ENCODE measurements around the gene ENPP6. TPM values are rescaled to one million over a fixed set of nuclear protein-coding genes. Genes with fewer than 3 reads are reported as not detected.

Gene ENPP6
- total and polyA plus RNA-seq, 2 experiments from 2014 or later = 0.11 TPM; not detected in 1

GRCh38 chr4:184165291-184165690 lies 52.4 kb downstream of the ENPP6 start:
- peaks cover 22% of the 10 kb centered on the region for H3K27me3 Mint-ChIP-seq (ENCODE audit: insufficient read depth, low read depth, poor library complexity)
- peak overlapping the region; percentile 26; the same call in 1 of the 2 replicates for H3K27ac Mint-ChIP-seq
- H3K4me1 Mint-ChIP-seq = peaks cover 49% of the 10 kb centered on the region
- TF ChIP-seq STAT1 (IDR thresholded peaks at IDR 0.05; ENCODE audit: unreplicated experiment) = no peak
- peak overlapping the region; percentile 16 for H3K4me2 ChIP-seq
- H3K27me3 ChIP-seq (ENCODE audit: insufficient read depth) = no peaks in the 10 kb centered on the region
- H4K20me1 ChIP-seq (replicated peaks; ENCODE audit: insufficient read depth) = no peaks in the 10 kb centered on the region
- H3K36me3 Mint-ChIP-seq (ENCODE audit: low read depth) = no peaks in the 10 kb centered on the region
- no peak overlapping the region; the same call in 1 of the 2 replicates for H2AFZ ChIP-seq
- ATAC-seq (peak; percentile 15), DNase-seq (ENCODE audit: low spot score) (peak; percentile 60)
- peaks cover 31% of the 10 kb centered on the region for H3K4me1 ChIP-seq (ENCODE audit: insufficient read depth)
- no peak overlapping the region for H3K27ac ChIP-seq (ENCODE audit: low read depth)
- H3K4me3 Mint-ChIP-seq = no peak overlapping the region
- H3K4me3 ChIP-seq = no peak overlapping the region
- no peaks in the 10 kb centered on the region for H3K9me2 ChIP-seq (ENCODE audit: insufficient read depth)
- H3F3A ChIP-seq (replicated peaks; ENCODE audit: low read depth) = no peaks in the 10 kb centered on the region; the same call in 1 of the 2 replicates
- no peaks in the 10 kb centered on the region for H3K36me3 ChIP-seq (ENCODE audit: insufficient read depth)
- no peaks in the 10 kb centered on the region for H3K9me3 Mint-ChIP-seq
- H3K79me2 ChIP-seq (replicated peaks; ENCODE audit: insufficient read depth) = no peaks in the 10 kb centered on the region

GRCh38 chr4:184163813-184164212 lies 53.9 kb downstream of the ENPP6 start:
- H3F3A ChIP-seq (replicated peaks; ENCODE audit: low read depth) = no peaks in the 10 kb centered on the region; the same call in 1 of the 2 replicates
- no peaks in the 10 kb centered on the region for H3K9me2 ChIP-seq (ENCODE audit: insufficient read depth)
- H3K27ac ChIP-seq (ENCODE audit: low read depth) = no peak overlapping the region
- TF ChIP-seq REST (IDR thresholded peaks at IDR 0.05; ENCODE audit: unreplicated experiment) (no peak), CTCF (conservative IDR thresholded peaks at IDR 0.05; ENCODE audit: low read depth in 2 of 2) (peak; percentile 89 to 94)
- H3K4me1 ChIP-seq (ENCODE audit: insufficient read depth) = peaks cover 31% of the 10 kb centered on the region
- Mint-ChIP-seq H3K36me3 (ENCODE audit: low read depth) (no peaks in the 10 kb centered on the region), H3K4me3 (no peak overlapping the region), H3K27ac (no peak overlapping the region), H3K27me3 (ENCODE audit: insufficient read depth, low read depth, poor library complexity) (peaks cover 19% of the 10 kb centered on the region), H3K9me3 (no peaks in the 10 kb centered on the region), H3K4me1 (peaks cover 44% of the 10 kb centered on the region)
- DNase-seq (ENCODE audit: low spot score) (peak; percentile 88), ATAC-seq (peak; percentile 55)
- no peaks in the 10 kb centered on the region for H4K20me1 ChIP-seq (replicated peaks; ENCODE audit: insufficient read depth)
- no peaks in the 10 kb centered on the region for H3K79me2 ChIP-seq (replicated peaks; ENCODE audit: insufficient read depth)
- H3K27me3 ChIP-seq (ENCODE audit: insufficient read depth) = no peaks in the 10 kb centered on the region
- H3K4me2 ChIP-seq = no peak overlapping the region
- H3K4me3 ChIP-seq = no peak overlapping the region
- no peaks in the 10 kb centered on the region for H3K36me3 ChIP-seq (ENCODE audit: insufficient read depth)
- H2AFZ ChIP-seq = no peak overlapping the region

GRCh38 chr4:184162596-184162995 lies 55.1 kb downstream of the ENPP6 start:
- H4K20me1 ChIP-seq (replicated peaks; ENCODE audit: insufficient read depth) = no peaks in the 10 kb centered on the region
- H3K4me2 ChIP-seq = no peak overlapping the region
- Mint-ChIP-seq H3K4me3 (no peak overlapping the region), H3K36me3 (ENCODE audit: low read depth) (no peaks in the 10 kb centered on the region), H3K27me3 (ENCODE audit: insufficient read depth, low read depth, poor library complexity) (peaks cover 11% of the 10 kb centered on the region), H3K4me1 (peaks cover 37% of the 10 kb centered on the region), H3K9me3 (no peaks in the 10 kb centered on the region), H3K27ac (no peak overlapping the region)
- no peaks in the 10 kb centered on the region for H3F3A ChIP-seq (replicated peaks; ENCODE audit: low read depth)
- no peaks in the 10 kb centered on the region for H3K36me3 ChIP-seq (ENCODE audit: insufficient read depth)
- TF ChIP-seq NANOG (IDR thresholded peaks at IDR 0.05; ENCODE audit: borderline replicate concordance) (no peak), ZNF331 (CRISPR knock-in tag; IDR thresholded peaks at IDR 0.05; ENCODE audit: low read depth) (no peak), CREB1 (CRISPR knock-in tag; IDR thresholded peaks at IDR 0.05; ENCODE audit: low read depth) (no peak)
- H2AFZ ChIP-seq = no peak overlapping the region
- H3K27me3 ChIP-seq (ENCODE audit: insufficient read depth) = no peaks in the 10 kb centered on the region
- peaks cover 27% of the 10 kb centered on the region for H3K4me1 ChIP-seq (ENCODE audit: insufficient read depth)
- H3K79me2 ChIP-seq (replicated peaks; ENCODE audit: insufficient read depth) = no peaks in the 10 kb centered on the region
- no peak overlapping the region for H3K4me3 ChIP-seq
- DNase-seq (ENCODE audit: low spot score) (no peak), ATAC-seq (no peak)
- no peaks in the 10 kb centered on the region for H3K9me2 ChIP-seq (ENCODE audit: insufficient read depth)
- no peak overlapping the region for H3K27ac ChIP-seq (ENCODE audit: low read depth)
